Panc1 (cell line): ENCODE measurements around the gene MAMLD1. TPM values are rescaled to one million over a fixed set of nuclear protein-coding genes. Genes with fewer than 3 reads are reported as not detected.

Experiments used
- ATAC-seq: fragments of 200-7000 bp; cut with Tn5 transposase; 2 replicates; pipeline ENCODE4 v1.9.1; 2020; ENCODE audit warnings: mild to moderate bottlenecking, moderate library complexity
- BruUV-seq: library from RNA; stranded (reverse); fragments of 400-500 nt; replicated peaks from 2 replicates; lab custom pipeline; 2021; lab: Mats Ljungman, UMichigan
- CTCF ChIA-PET: fragments of 300-600 bp; sonication (Branson Sonifier 250); formaldehyde crosslinking; loops from one replicate; lab custom pipeline; 2022; ENCODE audit warnings: antibody characterized with exemption; lab: Charles Lee
- POLR2A ChIA-PET: fragments of 300-600 bp; sonication (Branson Sonifier 250); formaldehyde crosslinking; loops from one replicate; lab custom pipeline; 2022; ENCODE audit warnings: antibody characterized with exemption; lab: Charles Lee
- DNase-seq: peaks from one replicate; pipeline ENCODE4 v3.0.0-alpha.2; 2010; ENCODE audit warnings: low read depth, low spot score
- H3K27ac ChIP-seq: 2 replicates; pipeline ENCODE4 v1.5.1; 2011; ENCODE audit warnings: mild to moderate bottlenecking, low read length, inconsistent platforms
- H3K27me3 ChIP-seq: fragments of 200-500 bp; sonication (Bioruptor generic); 2 replicates; pipeline ENCODE4 v1.6.0; 2014; ENCODE audit warnings: low read length, inconsistent platforms; ENCODE audit not compliant: control insufficient read depth, insufficient read depth
- H3K36me3 ChIP-seq: fragments of 200-500 bp; sonication (Bioruptor generic); 2 replicates; pipeline ENCODE4 v1.5.1; 2014; ENCODE audit warnings: inconsistent platforms, mild to moderate bottlenecking, low read length, moderate library complexity; ENCODE audit not compliant: control insufficient read depth, insufficient read depth
- H3K4me1 ChIP-seq: 2 replicates; pipeline ENCODE4 v1.5.1; 2011; ENCODE audit warnings: inconsistent platforms, mild to moderate bottlenecking, low read length, moderate library complexity; ENCODE audit not compliant: control insufficient read depth, insufficient read depth
- H3K4me3 ChIP-seq, 2 experiments: 2 replicates each; pipeline ENCODE4 v1.5.1; 2011 to 2012; ENCODE audit warnings: low read depth in 2 of 2, low read length in 2 of 2, mild to moderate bottlenecking in 2 of 2, inconsistent platforms in 1 of 2, moderate library complexity in 1 of 2
- H3K9me3 ChIP-seq: fragments of 200-500 bp; sonication (Bioruptor generic); 2 replicates; pipeline ENCODE4 v1.5.1; 2014; ENCODE audit warnings: low read depth, mild to moderate bottlenecking, inconsistent platforms, low read length, moderate library complexity; ENCODE audit not compliant: control insufficient read depth, insufficient read depth
- POLR2AphosphoS5 ChIP-seq: IDR thresholded peaks from 2 replicates; pipeline ENCODE4 v1.6.1; 2012; ENCODE audit warnings: mild to moderate bottlenecking, low read depth, low read length, moderate library complexity
- REST ChIP-seq, 2 experiments: IDR thresholded peaks; 2 replicates each; pipeline ENCODE4 v1.6.1; 2011 to 2012; ENCODE audit warnings: low read depth in 2 of 2, control low read depth in 1 of 2, low read length in 1 of 2, mild to moderate bottlenecking in 1 of 2, moderate library complexity in 1 of 2; ENCODE audit not compliant: insufficient read depth in 1 of 2
- SIN3A ChIP-seq: IDR thresholded peaks from 2 replicates; pipeline ENCODE4 v1.6.1; 2012; ENCODE audit warnings: low read depth, mild to moderate bottlenecking, low read length, moderate library complexity, borderline replicate concordance; ENCODE audit not compliant: insufficient read depth
- TCF7L2 ChIP-seq: IDR thresholded peaks from 2 replicates; pipeline ENCODE4 v1.6.1; 2011; ENCODE audit warnings: mild to moderate bottlenecking, low read depth, low read length, inconsistent platforms
- in situ Hi-C: cut with HindIII; loops from 2 replicates; pipeline ENCODE4 v1.10.0; 2016; ENCODE audit warnings: low sequenced_read_pairs, low pct_unique_long_range_greater_than_20kb
- intact Hi-C: fragments of 100-400 bp; cut with micrococcal nuclease; formaldehyde crosslinking; loops from one replicate; pipeline ENCODE4 v1.10.0; 2022; ENCODE audit not compliant: unreplicated experiment
- total RNA-seq: library from RNA; stranded (reverse); gene quantifications from one replicate; pipeline ENCODE4 v1.2.1, GENCODE V29; 2021; ENCODE audit not compliant: unreplicated experiment
- TF ChIP-seq, protein P1 (sequence below): fragments of 450-650 bp; IDR thresholded peaks from 2 replicates; pipeline ENCODE4 v1.5.1; 2017; ENCODE audit warnings: mild to moderate bottlenecking

Gene MAMLD1
- total RNA-seq, 1 experiment from 2014 or later = 2.1 TPM

DNA sequence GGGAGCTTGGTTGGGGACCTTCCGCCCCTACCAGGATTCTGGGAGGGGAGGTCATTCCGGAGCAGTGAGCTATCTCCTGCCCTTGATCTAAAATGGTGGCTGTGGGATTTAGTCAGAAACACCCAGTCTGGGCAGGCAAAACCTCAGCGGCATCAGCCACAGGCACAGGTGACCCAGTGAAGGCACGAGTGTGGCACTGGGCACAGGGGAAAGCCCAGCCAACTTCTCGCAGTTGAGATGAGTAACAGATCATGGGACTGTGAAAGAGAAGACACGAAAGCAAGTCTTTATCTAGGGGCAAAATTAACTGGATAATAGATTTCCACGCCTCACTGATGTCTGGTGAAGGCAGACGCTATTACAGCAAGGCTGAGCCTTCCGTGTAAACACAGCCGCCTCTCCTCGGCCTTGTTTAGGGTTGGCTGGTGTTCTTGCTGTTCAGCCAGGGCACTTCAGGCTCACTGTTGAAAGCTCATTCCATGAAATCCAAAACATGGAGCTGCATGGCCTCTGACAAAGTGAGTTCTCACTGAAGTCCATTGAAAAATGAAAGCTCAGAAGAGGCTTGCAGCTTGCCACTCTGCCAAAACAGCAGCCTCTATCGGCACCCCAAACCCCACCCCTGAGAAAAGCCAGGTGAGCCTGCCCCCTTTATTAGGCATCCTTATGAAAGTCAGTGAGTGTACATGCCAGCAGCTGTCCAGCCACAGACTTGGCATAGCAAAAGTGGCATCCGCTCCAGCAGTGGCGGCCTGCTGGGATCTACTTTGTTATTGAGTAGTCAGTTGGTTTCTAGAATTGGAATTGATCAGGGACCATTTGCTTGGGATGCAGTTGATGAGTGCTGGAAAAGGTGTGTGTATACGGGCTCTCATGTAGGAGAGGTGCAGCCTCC, 103.0 kb downstream of the MAMLD1 start:
- DNase-seq (no peak), ATAC-seq (no peak)
- Histone ChIP-seq H3K9me3 (no peaks in the 10 kb centered on the region), H3K4me3 (no peak overlapping the region), H3K36me3 (no peaks in the 10 kb centered on the region), H3K4me1 (no peaks in the 10 kb centered on the region), H3K27me3 (no peaks in the 10 kb centered on the region), H3K27ac (no peak overlapping the region)
- TF ChIP-seq TCF7L2 = no peak
- POLR2A ChIA-PET = no interaction called here
- intact Hi-C loops = no loop called here
- CTCF ChIA-PET = no interaction called here
- in situ Hi-C loops = no loop called here
- no TSS peak for BruUV-seq

GRCh38 chrX:150472306-150472705, 109.2 kb downstream of the MAMLD1 start:
- intact Hi-C loops = no loop called here
- CTCF ChIA-PET = no interaction called here

More at GRCh38 chrX:150472306-150472705, 109.2 kb downstream of the MAMLD1 start:
- TF ChIP-seq, protein P1, sequence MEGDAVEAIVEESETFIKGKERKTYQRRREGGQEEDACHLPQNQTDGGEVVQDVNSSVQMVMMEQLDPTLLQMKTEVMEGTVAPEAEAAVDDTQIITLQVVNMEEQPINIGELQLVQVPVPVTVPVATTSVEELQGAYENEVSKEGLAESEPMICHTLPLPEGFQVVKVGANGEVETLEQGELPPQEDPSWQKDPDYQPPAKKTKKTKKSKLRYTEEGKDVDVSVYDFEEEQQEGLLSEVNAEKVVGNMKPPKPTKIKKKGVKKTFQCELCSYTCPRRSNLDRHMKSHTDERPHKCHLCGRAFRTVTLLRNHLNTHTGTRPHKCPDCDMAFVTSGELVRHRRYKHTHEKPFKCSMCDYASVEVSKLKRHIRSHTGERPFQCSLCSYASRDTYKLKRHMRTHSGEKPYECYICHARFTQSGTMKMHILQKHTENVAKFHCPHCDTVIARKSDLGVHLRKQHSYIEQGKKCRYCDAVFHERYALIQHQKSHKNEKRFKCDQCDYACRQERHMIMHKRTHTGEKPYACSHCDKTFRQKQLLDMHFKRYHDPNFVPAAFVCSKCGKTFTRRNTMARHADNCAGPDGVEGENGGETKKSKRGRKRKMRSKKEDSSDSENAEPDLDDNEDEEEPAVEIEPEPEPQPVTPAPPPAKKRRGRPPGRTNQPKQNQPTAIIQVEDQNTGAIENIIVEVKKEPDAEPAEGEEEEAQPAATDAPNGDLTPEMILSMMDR = no peak
- TF ChIP-seq SIN3A (no peak), REST (IDR thresholded peaks at IDR 0.05; ENCODE audit: insufficient read depth in 1 of 2, low read depth in 2 of 2, low read length in 1 of 2) (no peak), POLR2AphosphoS5 (no peak), TCF7L2 (no peak)
- DNase-seq (no peak), ATAC-seq (no peak)
- Histone ChIP-seq H3K36me3 (no peaks in the 10 kb centered on the region), H3K27ac (no peak overlapping the region), H3K27me3 (no peaks in the 10 kb centered on the region), H3K4me3 (no peak overlapping the region), H3K9me3 (no peaks in the 10 kb centered on the region), H3K4me1 (no peaks in the 10 kb centered on the region)
- POLR2A ChIA-PET = no interaction called here
- no TSS peak for BruUV-seq
- in situ Hi-C loops = no loop called here
